Endothelial cell of umbilical vein (primary cell): Measurements from ENCODE around the gene ABCB10. TPM values are rescaled to one million over a fixed set of nuclear protein-coding genes. Genes with fewer than 3 reads are reported as not detected.

Experiments used
- BruUV-seq: library from RNA; stranded (reverse); fragments of 400-500 nt; replicated peaks from 2 replicates; lab custom pipeline; 2021; lab: Mats Ljungman, UMichigan
- CTCF ChIA-PET: fragments of 300-600, 350-600 bp; sonication (Branson Sonifier 250); formaldehyde crosslinking; loops from one replicate; lab custom pipeline; 2021; ENCODE audit warnings: antibody characterized with exemption, inconsistent platforms; lab: Charles Lee
- POLR2A ChIA-PET: fragments of 300-600, 350-600 bp; sonication (Branson Sonifier 250); formaldehyde crosslinking; loops from one replicate; lab custom pipeline; 2021; ENCODE audit warnings: antibody characterized with exemption, inconsistent platforms; lab: Charles Lee
- DNase-seq: peaks from one replicate; pipeline ENCODE4 v3.0.0-alpha.2; 2011; ENCODE audit warnings: low read depth, low spot score
- FAIRE-seq: peaks from 2 replicates; lab custom pipeline; 2011; peaks lifted over from hg19 to GRCh38; lab: Jason Lieb, UNC
- H2AFZ ChIP-seq: 2 replicates; pipeline ENCODE4 v1.6.0; 2012; ENCODE audit warnings: low read depth, low read length, control low read depth, inconsistent platforms
- H3K27ac ChIP-seq: 2 replicates; pipeline ENCODE4 v1.5.1; 2011; ENCODE audit warnings: low read depth, mild to moderate bottlenecking, control low read depth, low read length, moderate library complexity; ENCODE audit not compliant: insufficient read depth
- H3K27me3 ChIP-seq, 2 experiments: 2 replicates each; pipeline versions ENCODE4 v1.6.0 to v1.6.1; 2011; ENCODE audit warnings: low read length in 2 of 2, mixed read lengths in 1 of 2; ENCODE audit not compliant: control insufficient read depth in 2 of 2, insufficient read depth in 2 of 2
- H3K36me3 ChIP-seq, 2 experiments: 2 replicates in 1 of 2; 3 replicates in 1 of 2; pipeline ENCODE4 v1.5.1; 2011; ENCODE audit warnings: low read length in 2 of 2, mild to moderate bottlenecking in 1 of 2, moderate library complexity in 1 of 2; ENCODE audit not compliant: control insufficient read depth in 2 of 2, insufficient read depth in 2 of 2; ENCODE audit errors: extremely low read depth in 1 of 2
- H3K4me1 ChIP-seq: 3 replicates; pipeline ENCODE4 v1.5.1; 2011; ENCODE audit warnings: mild to moderate bottlenecking, low read length; ENCODE audit not compliant: control insufficient read depth, insufficient read depth; ENCODE audit errors: extremely low read depth
- H3K4me2 ChIP-seq: 2 replicates; pipeline ENCODE4 v1.6.1; 2011; ENCODE audit warnings: low read length, control low read depth, mixed read lengths; ENCODE audit not compliant: insufficient read depth
- H3K4me3 ChIP-seq, 3 experiments: fragments of 200-600 bp in 1 of 3; sonication (generic), shearing (Covaris generic) in 1 of 3; replicated peaks in 1 of 3; 2 replicates each; pipeline ENCODE4 v1.5.1; 2011 to 2016; ENCODE audit warnings: control low read depth in 3 of 3, low read length in 3 of 3, mild to moderate bottlenecking in 2 of 3, inconsistent platforms in 1 of 3, low read depth in 1 of 3, moderate library complexity in 1 of 3; ENCODE audit not compliant: insufficient read depth in 1 of 3
- H3K79me2 ChIP-seq: 2 replicates; pipeline ENCODE4 v1.6.0; 2012; ENCODE audit warnings: low read length, inconsistent platforms; ENCODE audit not compliant: control insufficient read depth, insufficient read depth
- H3K9ac ChIP-seq: replicated peaks from 2 replicates; pipeline ENCODE3; 2011; ENCODE audit warnings: low read length, control low read depth; ENCODE audit not compliant: insufficient read depth; ENCODE audit errors: extremely low read depth
- H3K9me1 ChIP-seq: replicated peaks from 3 replicates; pipeline ENCODE4 v1.6.0; 2011; ENCODE audit warnings: mild to moderate bottlenecking, low read length; ENCODE audit not compliant: control insufficient read depth, insufficient read depth; ENCODE audit errors: extremely low read depth
- H3K9me3 ChIP-seq: replicated peaks from 2 replicates; pipeline ENCODE4 v1.5.1; 2012; ENCODE audit warnings: low read length, inconsistent platforms; ENCODE audit not compliant: control insufficient read depth, insufficient read depth
- H4K20me1 ChIP-seq: replicated peaks from 2 replicates; pipeline ENCODE3; 2011; ENCODE audit warnings: mild to moderate bottlenecking, low read length; ENCODE audit not compliant: control insufficient read depth, insufficient read depth; ENCODE audit errors: extremely low read depth
- CTCF ChIP-seq, 2 donors: IDR thresholded peaks; 1 replicate in 1 of 2; 2 replicates in 1 of 2; pipeline ENCODE4 v1.5.1; 2011; ENCODE audit warnings: low read length in 2 of 2, mild to moderate bottlenecking in 2 of 2, moderate library complexity in 2 of 2, control low read depth in 1 of 2, inconsistent platforms in 1 of 2, low read depth in 1 of 2; ENCODE audit not compliant: insufficient read depth in 1 of 2; ENCODE audit errors: extremely low read depth in 1 of 2
- EZH2 ChIP-seq: IDR thresholded peaks from 2 replicates; pipeline ENCODE4 v1.6.1; 2012; ENCODE audit warnings: borderline replicate concordance, low read depth, mild to moderate bottlenecking, moderate library complexity, low read length, inconsistent platforms; ENCODE audit not compliant: severe bottlenecking
- FOS ChIP-seq: IDR thresholded peaks from 2 replicates; pipeline ENCODE4 v1.6.1; 2011; ENCODE audit warnings: mild to moderate bottlenecking, low read length, moderate library complexity, borderline replicate concordance; ENCODE audit not compliant: insufficient read depth
- GATA2 ChIP-seq: IDR thresholded peaks from 2 replicates; pipeline ENCODE4 v1.7.0; 2011; ENCODE audit warnings: low read depth, mild to moderate bottlenecking, moderate library complexity, mixed read lengths, low read length; ENCODE audit not compliant: insufficient read length, insufficient read depth
- JUN ChIP-seq: IDR thresholded peaks from 2 replicates; pipeline ENCODE4 v1.6.1; 2011; ENCODE audit warnings: borderline replicate concordance, low read depth; ENCODE audit not compliant: insufficient read length, insufficient read depth
- MAX ChIP-seq: IDR thresholded peaks from 2 replicates; pipeline ENCODE4 v1.6.1; 2011; ENCODE audit not compliant: insufficient read depth, insufficient read length
- MYC ChIP-seq: IDR thresholded peaks from one replicate; pipeline ENCODE4 v1.6.1; 2011; ENCODE audit warnings: mild to moderate bottlenecking, low read depth, low read length
- POLR2A ChIP-seq: IDR thresholded peaks from 2 replicates; pipeline ENCODE4 v1.6.1; 2012; ENCODE audit warnings: low read depth, mild to moderate bottlenecking, control low read depth, low read length
- POLR2AphosphoS5 ChIP-seq: IDR thresholded peaks from 2 replicates; pipeline ENCODE4 v1.6.1; 2012; ENCODE audit warnings: low read depth, mild to moderate bottlenecking, control low read depth, low read length, moderate library complexity; ENCODE audit not compliant: insufficient read depth
- dilution Hi-C: fragments of 300-500 bp; cut with MboI; formaldehyde crosslinking; loops from one replicate; pipeline ENCODE4 v1.15.0; 2019; ENCODE audit warnings: low sequenced_read_pairs; ENCODE audit not compliant: extremely low pct_ligation_motif_present
- intact Hi-C: fragments of 100-400 bp; cut with micrococcal nuclease; formaldehyde crosslinking; loops from one replicate; pipeline ENCODE4 v1.10.0; 2022
- polyA plus RNA-seq, 4 experiments: library from polyadenylated mRNA; depleted of rRNA in 3 of 4; stranded (reverse) in 3 of 4; unstranded in 1 of 4; fragments of >200 nt; gene quantifications; 2 replicates each; pipeline versions ENCODE4 v1.2.1 to v1.2.3, GENCODE V29; 2011 to 2012; ENCODE audit warnings: missing spikeins in 1 of 4
- total RNA-seq: library from RNA; stranded (reverse); gene quantifications from 2 replicates; pipeline ENCODE4 v1.2.3, GENCODE V29; 2021

The ABCB10 gene
- total and polyA plus RNA-seq, 2 donors (not counting 3 experiments of a cell fraction or from before 2014, with no cell fraction given): 6.0 to 19.4 TPM

GRCh38 chr1:229482511-229482910 is 76.0 kb downstream of the ABCB10 start:
- ChIA-PET POLR2A (no interaction called here), CTCF (interaction anchor here (0.6 to 8.2 kb wide), 34 partner anchors 8 to 829 kb away, joined by 3 to 295 read pairs (median 4); partner anchors contain the start of genes ABCB10, CCSAP, NUP133 and RAB4A)
- Histone ChIP-seq H3K27ac (no peak overlapping the region), H3K4me1 (no peaks in the 10 kb centered on the region), H3K4me3 (no peak overlapping the region), H3K4me2 (no peak overlapping the region), H3K36me3 (peaks cover 13 to 15% of the 10 kb centered on the region in 2 experiments), H3K9ac (no peak overlapping the region), H3K9me3 (no peaks in the 10 kb centered on the region), H4K20me1 (no peaks in the 10 kb centered on the region), H3K27me3 (no peaks in the 10 kb centered on the region), H3K79me2 (no peaks in the 10 kb centered on the region), H2AFZ (no peak overlapping the region), H3K9me1 (no peaks in the 10 kb centered on the region)
- TF ChIP-seq POLR2A (no peak), MYC (no peak), GATA2 (no peak)
- intact Hi-C loops (loop anchor here (1.0 to 2.0 kb wide), 2 partner anchors 224 to 816 kb away; no protein-coding TSS in a partner anchor), dilution Hi-C loops (no loop called here)
- DNase-seq: no peak
- no peak for FAIRE-seq
- no TSS peak for BruUV-seq

- no peaks in the 10 kb centered on the region for H3K79me2 ChIP-seq
- no peaks in the 10 kb centered on the region for H3K9me1 ChIP-seq
- dilution Hi-C loops: no loop called here
- no peaks in the 10 kb centered on the region for H3K9me3 ChIP-seq
- H2AFZ ChIP-seq: no peak overlapping the region
- no peak for TF ChIP-seq POLR2A
- no peak for TF ChIP-seq CTCF (IDR thresholded peaks at IDR 0.05; ENCODE audit: extremely low read depth in 1 of 2, insufficient read depth in 1 of 2, low read depth in 1 of 2, low read length in 2 of 2)
- TF ChIP-seq GATA2: no peak
- no peak for TF ChIP-seq EZH2
- no peak for TF ChIP-seq POLR2AphosphoS5
- TF ChIP-seq FOS: no peak
- no peak for TF ChIP-seq MAX
- no peak for TF ChIP-seq JUN
- TF ChIP-seq MYC: no peak
- H3K4me1 ChIP-seq: no peaks in the 10 kb centered on the region
- POLR2A ChIA-PET: no interaction called here
- H3K36me3 ChIP-seq: peaks cover 10 to 13% of the 10 kb centered on the region in 2 experiments
- no TSS peak for BruUV-seq
- H3K27me3 ChIP-seq: no peaks in the 10 kb centered on the region
- no peak overlapping the region for H3K9ac ChIP-seq
- H3K27ac ChIP-seq: no peak overlapping the region
- H3K4me3 ChIP-seq: no peak overlapping the region
- H4K20me1 ChIP-seq: no peaks in the 10 kb centered on the region
- no peak for FAIRE-seq
- no peak for DNase-seq
- CTCF ChIA-PET: interaction anchor here (1.6 to 8.2 kb wide), 2 partner anchors 222 to 816 kb away, joined by 6 to 295 read pairs; no protein-coding TSS in a partner anchor
- intact Hi-C loops: no loop called here
- no peak overlapping the region for H3K4me2 ChIP-seq
Observed at GRCh38 chr1:229480495-229480894, 78.0 kb downstream of the ABCB10 start.
